HCT116 (cell line): ENCODE measurements around the gene SDK1. TPM values are rescaled to one million over a fixed set of nuclear protein-coding genes. Genes with fewer than 3 reads are reported as not detected.

Source experiments
- ATAC-seq: fragments of 200-7000 bp; cut with Tn5 transposase; 2 replicates; pipeline ENCODE4 v1.9.1; 2020; ENCODE audit warnings: mild to moderate bottlenecking, moderate library complexity
- BruUV-seq: library from RNA; stranded (reverse); fragments of 400-500 nt; replicated peaks from 2 replicates; lab custom pipeline; 2021; lab: Mats Ljungman, UMichigan
- CTCF ChIA-PET: fragments of 300-600 bp; sonication (Branson Sonifier 250); formaldehyde crosslinking; loops from one replicate; lab custom pipeline; 2021; ENCODE audit warnings: antibody characterized with exemption; lab: Charles Lee
- POLR2A ChIA-PET: fragments of 300-600, 350-600 bp; sonication (Branson Sonifier 250); formaldehyde crosslinking; loops from one replicate; lab custom pipeline; 2021; ENCODE audit warnings: antibody characterized with exemption; lab: Charles Lee
- RAD21 ChIA-PET, 2 experiments: fragments of 300-600 bp; sonication (Branson Sonifier 250); formaldehyde crosslinking; loops; one replicate each; lab custom pipeline; 2023; ENCODE audit warnings: low total read pairs in 2 of 2; ENCODE audit not compliant: uncharacterized antibody in 2 of 2, unreplicated experiment in 2 of 2, low non-redundant PET in 1 of 2; lab: Charles Lee
- DNase-seq: peaks from one replicate; pipeline ENCODE4 v3.0.0-alpha.2; 2010; ENCODE audit warnings: low read depth, low spot score
- H2AFZ ChIP-seq: fragments of 200-600 bp; shearing (Covaris generic), sonication (generic); 2 replicates; pipeline ENCODE4 v1.6.1; 2017; ENCODE audit warnings: low read depth, mixed run types, mixed read lengths, antibody characterized with exemption, low read length; ENCODE audit not compliant: poor library complexity, severe bottlenecking
- H3K27ac ChIP-seq: 2 replicates; pipeline ENCODE4 v1.5.1; 2012; ENCODE audit warnings: low read depth, low read length
- H3K27me3 ChIP-seq: fragments of 200-600 bp; sonication (generic); 2 replicates; pipeline ENCODE4 v1.6.1; 2016; ENCODE audit warnings: mixed run types, low read length, mixed read lengths; ENCODE audit not compliant: insufficient read depth
- H3K36me3 ChIP-seq, 2 experiments: fragments of 200-500 bp in 1 of 2; fragments of 200-600 bp in 1 of 2; sonication (Bioruptor generic) in 1 of 2; sonication (generic) in 1 of 2; 2 replicates each; pipeline versions ENCODE4 v1.5.1 to v1.6.1; 2014 to 2016; ENCODE audit warnings: low read length in 2 of 2, inconsistent platforms in 1 of 2, mixed read lengths in 1 of 2, mixed run types in 1 of 2; ENCODE audit not compliant: insufficient read depth in 2 of 2, control insufficient read depth in 1 of 2
- H3K4me1 ChIP-seq, 2 experiments: fragments of 200-600 bp in 1 of 2; sonication (generic) in 1 of 2; 2 replicates each; pipeline versions ENCODE4 v1.5.1 to v1.6.1; 2012 to 2017; ENCODE audit warnings: low read length in 2 of 2, inconsistent platforms in 1 of 2, mild to moderate bottlenecking in 1 of 2, mixed read lengths in 1 of 2, mixed run types in 1 of 2, moderate library complexity in 1 of 2; ENCODE audit not compliant: insufficient read depth in 2 of 2, control insufficient read depth in 1 of 2
- H3K4me2 ChIP-seq: fragments of 200-600 bp; sonication (generic); 2 replicates; pipeline ENCODE4 v1.6.1; 2017; ENCODE audit warnings: mixed run types, low read length, mixed read lengths
- H3K4me3 ChIP-seq, 2 experiments: fragments of 200-600 bp in 1 of 2; sonication (generic) in 1 of 2; replicated peaks in 1 of 2; 2 replicates each; pipeline ENCODE4 v1.5.1; 2011 to 2016; ENCODE audit warnings: low read length in 2 of 2, control low read depth in 1 of 2, low read depth in 1 of 2, mild to moderate bottlenecking in 1 of 2, mixed read lengths in 1 of 2, mixed run types in 1 of 2
- H3K79me2 ChIP-seq: fragments of 200-600 bp; sonication (generic); 2 replicates; pipeline ENCODE4 v1.6.1; 2017; ENCODE audit warnings: mild to moderate bottlenecking, mixed run types, low read length, moderate library complexity, mixed read lengths; ENCODE audit not compliant: insufficient read depth
- H3K9ac ChIP-seq: fragments of 200-600 bp; sonication (generic); 2 replicates; pipeline ENCODE4 v1.6.1; 2016; ENCODE audit warnings: low read length, mixed read lengths
- H3K9me2 ChIP-seq: fragments of 200-600 bp; sonication (generic), shearing (Covaris generic); 2 replicates; pipeline ENCODE4 v1.6.1; 2017; ENCODE audit warnings: mixed run types, mild to moderate bottlenecking, moderate library complexity; ENCODE audit not compliant: insufficient read depth
- H3K9me3 ChIP-seq, 2 experiments: fragments of 200-500 bp in 1 of 2; fragments of 200-600 bp in 1 of 2; sonication (Bioruptor generic) in 1 of 2; sonication (generic) in 1 of 2; 2 replicates each; pipeline ENCODE4 v1.6.1; 2014 to 2017; ENCODE audit warnings: low read length in 2 of 2, mixed read lengths in 2 of 2, inconsistent platforms in 1 of 2, low read depth in 1 of 2, mild to moderate bottlenecking in 1 of 2, mixed run types in 1 of 2, moderate library complexity in 1 of 2; ENCODE audit not compliant: control insufficient read depth in 1 of 2, insufficient read depth in 1 of 2
- H4K20me1 ChIP-seq: fragments of 200-600 bp; sonication (generic), shearing (Covaris generic); 2 replicates; pipeline ENCODE4 v1.6.1; 2017; ENCODE audit warnings: mixed run types, mild to moderate bottlenecking, moderate library complexity; ENCODE audit not compliant: insufficient read depth
- CTCF ChIP-seq, 3 experiments: fragments of 200-600 bp in 1 of 3; sonication (generic) in 1 of 3; IDR thresholded peaks in 2 of 3; conservative IDR thresholded peaks in 1 of 3; 2 replicates each; pipeline ENCODE4 v1.5.1; 2012 to 2017; ENCODE audit warnings: low read depth in 2 of 3, low read length in 2 of 3, antibody characterized with exemption in 1 of 3, borderline replicate concordance in 1 of 3, control low read depth in 1 of 3, mild to moderate bottlenecking in 1 of 3, mixed read lengths in 1 of 3, mixed run types in 1 of 3, moderate library complexity in 1 of 3; ENCODE audit not compliant: insufficient read depth in 1 of 3
- EGR1 ChIP-seq: IDR thresholded peaks from 2 replicates; pipeline ENCODE4 v1.6.1; 2012; ENCODE audit warnings: low read depth
- ELF1 ChIP-seq: IDR thresholded peaks from 2 replicates; pipeline ENCODE4 v1.6.1; 2012; ENCODE audit warnings: low read depth, borderline replicate concordance
- MAX ChIP-seq: IDR thresholded peaks from 2 replicates; pipeline ENCODE4 v1.6.1; 2012
- POLR2AphosphoS5 ChIP-seq: IDR thresholded peaks from 2 replicates; pipeline ENCODE4 v1.6.1; 2011; ENCODE audit warnings: mild to moderate bottlenecking, low read depth, low read length, moderate library complexity
- RAD21 ChIP-seq: IDR thresholded peaks from 2 replicates; pipeline ENCODE4 v1.6.1; 2012; ENCODE audit warnings: low read depth, mild to moderate bottlenecking
- YY1 ChIP-seq: IDR thresholded peaks from 2 replicates; pipeline ENCODE4 v1.6.1; 2011; ENCODE audit warnings: low read length, low read depth, moderate library complexity, mild to moderate bottlenecking; ENCODE audit not compliant: insufficient replicate concordance; ENCODE audit errors: extremely low read depth
- ZFX ChIP-seq: fragments of 450-650 bp; IDR thresholded peaks from 2 replicates; pipeline ENCODE4 v1.6.1; 2017
- intact Hi-C: fragments of 100-400 bp; cut with micrococcal nuclease; formaldehyde crosslinking; loops from 2 replicates; pipeline ENCODE4 v1.10.0; 2022
- total RNA-seq: library from RNA; stranded (reverse); gene quantifications from one replicate; pipeline ENCODE4 v1.2.1, GENCODE V29; 2021; ENCODE audit not compliant: unreplicated experiment

The SDK1 gene
- total RNA-seq, 1 experiment from 2014 or later, result 0.05 TPM

- H3K9ac ChIP-seq, result no peak overlapping the region
- H3K4me1 ChIP-seq, result no peaks in the 10 kb centered on the region
- H3K27me3 ChIP-seq, result peaks cover 46% of the 10 kb centered on the region
- ChIA-PET POLR2A (no interaction called here), RAD21 (no interaction called here), CTCF (no interaction called here)
- no peaks in the 10 kb centered on the region for H3K36me3 ChIP-seq
- H3K79me2 ChIP-seq, result no peaks in the 10 kb centered on the region
- BruUV-seq, result no TSS peak
- H3K9me2 ChIP-seq, result no peaks in the 10 kb centered on the region
- H2AFZ ChIP-seq, result no peak overlapping the region
- no peaks in the 10 kb centered on the region for H3K9me3 ChIP-seq
- no peak for ATAC-seq
- intact Hi-C loops, result no loop called here
- no peak overlapping the region for H3K4me3 ChIP-seq
- no peak for TF ChIP-seq ZFX
- no peak for TF ChIP-seq ELF1
- no peak for TF ChIP-seq EGR1
- no peak for TF ChIP-seq YY1
- TF ChIP-seq CTCF (IDR thresholded peaks at IDR 0.05 in 2 of 3, conservative IDR thresholded peaks at IDR 0.05 in 1 of 3; ENCODE audit: borderline replicate concordance in 1 of 3, insufficient read depth in 1 of 3, low read depth in 2 of 3, low read length in 2 of 3), result no peak
- no peak for TF ChIP-seq MAX
- TF ChIP-seq POLR2AphosphoS5, result no peak
- no peak for TF ChIP-seq RAD21
- no peak for DNase-seq
- no peak overlapping the region for H3K27ac ChIP-seq
- no peaks in the 10 kb centered on the region; the same call in 1 of the 2 replicates for H4K20me1 ChIP-seq
- H3K4me2 ChIP-seq, result no peak overlapping the region
Observed at GRCh38 chr7:3259711-3260400, 41.2 kb upstream of the SDK1 start.
